Cardiac fibroblast (primary cell): ENCODE data around the gene TXNDC5.

Source experiments
- DNase-seq, 2 donors: peaks; one replicate each; pipeline versions ENCODE4 v3.0.0 to v3.0.0-alpha.2; 2010; ENCODE audit warnings: low read depth in 2 of 2
- H3K4me3 ChIP-seq, 2 donors: replicated peaks in 1 of 2; 1 replicate in 1 of 2; 2 replicates in 1 of 2; pipeline ENCODE4 v1.5.1; 2011; ENCODE audit warnings: low read depth in 2 of 2, low read length in 2 of 2, mild to moderate bottlenecking in 2 of 2, moderate library complexity in 1 of 2
- CTCF ChIP-seq: IDR thresholded peaks from one replicate; pipeline ENCODE4 v1.5.1; 2011; ENCODE audit warnings: low read depth, mild to moderate bottlenecking, low read length, inconsistent platforms

TXNDC5 gene

GRCh38 chr6:7922596-7922995 is 12.0 kb upstream of the TXNDC5 start:
- no peak for TF ChIP-seq CTCF
- no peak overlapping the region for H3K4me3 ChIP-seq
- DNase-seq: peak; percentile 83 to 84

- no peak for TF ChIP-seq CTCF
- peak; percentile 48 to 55 for DNase-seq
- H3K4me3 ChIP-seq: no peak overlapping the region
Measured at GRCh38 chr6:7921632-7922092, 11.1 kb upstream of the TXNDC5 start.

GRCh38 chr6:7921046-7921445 is 10.5 kb upstream of the TXNDC5 start:
- DNase-seq: no peak
- no peak overlapping the region for H3K4me3 ChIP-seq
- TF ChIP-seq CTCF: no peak

- DNase-seq: no peak
- no peak overlapping the region for H3K4me3 ChIP-seq
- no peak for TF ChIP-seq CTCF
Measured at GRCh38 chr6:7920425-7920824, 9.8 kb upstream of the TXNDC5 start.

- peak; percentile 70 to 74 for DNase-seq
- no peak for TF ChIP-seq CTCF
- H3K4me3 ChIP-seq: no peak overlapping the region
Measured at GRCh38 chr6:7919871-7920270, 9.3 kb upstream of the TXNDC5 start.

- no peak overlapping the region for H3K4me3 ChIP-seq
- DNase-seq: no peak
- TF ChIP-seq CTCF: no peak
Measured at GRCh38 chr6:7918403-7918802, 7.8 kb upstream of the TXNDC5 start.

- DNase-seq: no peak
- H3K4me3 ChIP-seq: no peak overlapping the region
- TF ChIP-seq CTCF: no peak
Measured at GRCh38 chr6:7917729-7918128, 7.1 kb upstream of the TXNDC5 start.
